Stimulated activated CD8-positive, alpha-beta memory T cell treated with anti-CD3 and anti-CD28 coated beads, Interleukin-4, amount 100 ng/mL, for 48 hours (primary cell): Measurements from ENCODE around the gene DHX9.
A peak's percentile ranks its signal among the peaks of the same experiment; 100 is the strongest.

ENCODE experiments used
- DNase-seq: peaks from one replicate; pipeline ENCODE4 v3.0.0-alpha.2; 2020

Gene DHX9

GRCh38 chr1:182842265-182842664, 3.1 kb downstream of the DHX9 start:
- DNase-seq: no peak

DNA sequence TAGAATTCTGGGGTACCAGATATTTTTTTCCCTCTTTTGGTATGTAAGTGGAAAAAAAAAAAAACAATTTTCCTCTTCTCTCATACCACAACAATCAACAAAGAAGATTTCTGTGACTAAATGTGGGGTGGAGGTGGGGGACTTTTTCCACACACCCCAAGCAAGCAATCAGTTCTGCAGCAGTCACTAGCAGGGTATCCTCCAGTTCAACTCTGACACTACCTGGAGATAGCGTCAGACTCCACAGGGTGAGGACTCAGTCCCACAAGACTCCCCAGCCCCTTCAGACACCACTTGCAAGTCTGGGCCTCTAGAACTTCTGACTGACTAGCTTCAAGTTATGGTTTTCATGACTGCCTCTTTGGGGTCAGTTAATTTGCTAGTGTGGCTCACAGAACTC, 6.2 kb downstream of the DHX9 start:
- DNase-seq: no peak

DNA sequence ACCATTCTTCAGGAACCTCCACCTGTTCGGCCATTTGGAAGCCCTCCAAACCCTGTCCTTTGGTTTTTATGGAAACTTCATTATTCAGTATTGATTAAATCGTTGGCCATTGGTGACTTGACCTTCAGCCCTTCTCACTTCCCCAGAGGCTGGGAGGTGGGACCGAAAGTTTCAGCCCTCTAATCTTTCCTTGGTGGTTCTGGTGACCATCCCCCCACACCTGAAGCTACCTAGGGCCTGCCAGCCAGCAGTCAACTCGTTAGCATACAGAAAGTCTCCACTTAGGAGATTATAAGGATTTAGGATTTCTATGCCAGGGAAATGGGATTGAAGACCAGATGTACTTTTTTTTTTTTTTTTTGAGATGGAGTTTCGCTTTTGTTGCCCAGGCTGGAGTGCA, 6.7 kb downstream of the DHX9 start:
- no peak for DNase-seq

DNA sequence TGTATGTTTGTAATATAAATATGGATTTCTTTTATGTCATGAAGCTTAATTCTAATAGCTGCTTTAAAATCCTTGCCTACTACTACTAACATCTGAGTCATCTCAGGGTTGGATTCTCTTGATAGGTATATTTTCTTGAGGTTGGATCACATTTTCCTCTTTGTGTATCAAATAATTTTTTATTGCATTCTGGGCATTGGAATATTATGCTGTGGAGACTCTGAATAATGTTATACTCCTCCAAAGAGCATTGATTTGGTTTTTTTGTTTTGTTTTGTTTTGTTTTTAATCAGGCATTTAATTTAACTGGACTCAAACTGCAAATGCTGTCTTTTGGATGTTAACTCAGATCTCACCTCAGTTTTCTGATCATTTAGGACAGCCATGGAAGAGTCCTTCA, 8.0 kb downstream of the DHX9 start:
- no peak for DNase-seq

DNA sequence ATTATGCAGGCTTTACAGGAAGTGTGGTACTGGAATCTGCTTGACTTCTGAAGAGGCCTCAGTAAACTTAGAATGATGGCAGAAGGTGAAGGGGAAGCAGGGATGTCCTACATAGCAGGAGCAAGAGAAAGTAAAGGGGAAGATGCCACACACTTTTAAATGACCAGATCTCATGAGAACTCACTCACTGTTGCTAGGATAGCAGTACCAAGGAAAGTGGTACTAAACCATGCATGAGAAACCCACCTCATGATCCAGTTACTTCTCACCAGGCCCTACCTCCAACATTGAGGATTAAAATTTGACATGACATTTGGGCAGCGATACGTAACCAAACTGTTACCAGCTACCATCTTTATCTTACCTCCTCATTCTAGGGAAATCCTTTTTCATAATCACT, 9.6 kb downstream of the DHX9 start:
- no peak for DNase-seq

DNA sequence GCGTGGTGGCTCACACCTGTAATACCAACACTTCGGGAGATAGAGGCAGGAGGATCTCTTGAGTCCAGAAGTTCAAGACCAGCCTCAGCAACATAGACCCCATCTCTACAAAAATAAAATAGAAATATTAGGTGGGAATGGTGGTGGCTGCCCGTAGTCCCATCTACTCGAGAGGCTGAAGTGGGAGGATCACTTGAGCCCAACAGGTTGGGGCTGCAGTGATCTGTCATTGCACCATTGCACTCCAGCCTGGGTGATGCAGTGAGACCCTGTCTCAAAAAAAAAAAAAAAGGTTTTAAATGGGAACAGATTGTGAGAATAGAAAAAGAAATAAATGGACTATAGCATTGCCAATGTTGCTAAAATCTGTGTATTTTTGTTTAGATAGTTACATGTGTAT, 11.2 kb downstream of the DHX9 start:
- DNase-seq: no peak

- DNase-seq: no peak
These were observed 12.7 kb downstream of the DHX9 start for GRCh38 chr1:182851825-182852224.

DNA sequence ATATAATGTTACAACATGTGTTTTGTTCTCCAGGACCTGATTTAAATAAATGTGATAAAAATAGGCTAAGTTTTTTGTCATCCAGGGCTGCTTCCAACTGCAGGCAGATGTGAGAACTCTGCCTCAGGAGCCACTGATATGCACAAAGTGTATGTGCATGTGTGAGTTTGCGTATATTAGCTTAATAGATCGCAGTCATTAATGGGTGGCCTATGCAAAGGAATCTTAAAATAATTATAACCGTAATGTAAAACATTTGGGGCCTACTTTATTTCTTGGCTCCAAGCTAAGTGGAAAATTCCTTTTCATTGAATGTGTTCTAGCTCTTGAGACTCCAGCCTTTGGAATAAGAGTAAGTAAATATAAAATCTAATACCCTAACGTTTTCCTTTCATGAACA, 16.8 kb downstream of the DHX9 start:
- DNase-seq: no peak

DNA sequence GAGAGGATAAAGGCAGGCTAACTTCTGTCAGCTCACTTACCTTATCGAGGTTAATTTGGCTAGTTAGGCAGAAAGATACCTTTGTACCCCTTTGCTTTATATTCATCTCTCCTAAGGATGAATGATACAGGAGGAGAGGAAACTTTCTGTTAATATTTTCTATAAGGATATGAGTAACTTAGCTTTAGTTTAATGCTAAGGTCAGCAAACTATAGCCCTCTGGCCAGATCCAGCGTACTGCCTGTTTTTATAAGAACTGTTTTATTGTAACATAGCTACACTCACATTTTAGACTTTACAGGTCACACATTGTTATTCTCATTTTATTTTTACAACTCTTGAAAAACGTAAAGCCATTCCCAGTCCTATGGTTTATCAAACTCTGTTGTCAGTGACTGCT, 18.1 kb downstream of the DHX9 start:
- DNase-seq: no peak

GRCh38 chr1:182860658-182861057, 21.5 kb downstream of the DHX9 start:
- no peak for DNase-seq

DNA sequence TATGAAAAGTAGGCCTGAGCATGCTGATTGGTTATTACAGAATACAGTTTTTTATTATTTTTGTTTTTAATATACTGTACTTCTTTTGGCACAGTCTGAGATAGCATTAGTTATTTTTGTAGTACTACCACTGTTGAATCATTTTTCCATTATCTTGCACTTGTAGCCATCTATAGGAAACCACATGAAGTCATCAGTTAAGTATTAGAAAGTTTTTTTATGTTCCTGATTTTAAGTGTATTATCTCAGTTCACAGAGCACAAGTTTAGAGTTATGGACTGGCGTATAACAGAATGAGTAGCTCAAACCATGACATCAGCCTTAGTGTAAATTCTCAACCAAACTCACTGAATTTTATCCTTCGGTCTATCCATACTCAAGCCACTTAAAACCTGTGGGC, 22.8 kb downstream of the DHX9 start:
- DNase-seq: no peak

DNA sequence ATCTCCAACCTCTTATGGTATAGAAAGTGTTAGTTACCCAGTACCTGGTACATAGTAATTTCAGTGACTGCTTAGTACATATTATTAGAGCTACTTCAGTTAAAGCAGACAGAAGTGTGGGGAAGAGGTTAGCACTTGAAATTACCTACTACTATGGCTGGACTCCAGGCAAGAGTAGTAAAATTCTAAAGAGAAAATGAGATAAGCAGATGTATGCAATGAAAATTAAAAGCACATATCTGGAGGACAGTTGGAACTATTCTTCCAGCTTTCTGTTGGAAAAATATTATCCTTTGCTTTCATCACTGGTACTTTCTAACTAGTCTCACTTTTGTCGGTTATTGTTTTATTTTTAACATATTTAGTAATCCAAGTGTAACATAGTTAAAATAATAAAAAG, 23.7 kb downstream of the DHX9 start:
- no peak for DNase-seq

- DNase-seq: no peak
These were observed 24.8 kb downstream of the DHX9 start for GRCh38 chr1:182863940-182864339.

- no peak for DNase-seq
These were observed 28.7 kb downstream of the DHX9 start for GRCh38 chr1:182867861-182868260.

- peak; percentile 40 for DNase-seq
These were observed 30.1 kb downstream of the DHX9 start for GRCh38 chr1:182869241-182869666.

DNA sequence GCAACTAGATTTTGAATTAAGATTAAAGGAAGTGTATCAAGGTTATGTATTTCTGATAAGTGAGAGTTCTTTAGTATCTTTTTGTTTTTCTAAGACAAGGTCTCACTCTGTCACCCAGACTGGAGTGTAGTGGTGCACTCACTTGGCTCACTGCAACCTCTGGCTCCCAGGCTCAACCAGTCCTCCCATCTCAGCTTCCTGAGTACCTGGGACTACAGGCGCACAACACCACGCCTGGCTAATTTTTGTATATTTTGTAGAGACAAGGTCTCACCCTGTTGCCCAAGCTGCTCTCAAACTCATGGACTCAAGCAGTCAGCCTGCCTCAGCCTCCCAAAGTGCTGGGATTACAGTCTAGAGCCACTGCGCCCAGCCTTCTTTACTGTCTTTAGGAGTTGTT, 33.7 kb downstream of the DHX9 start:
- no peak for DNase-seq

- no peak for DNase-seq
These were observed 36.7 kb downstream of the DHX9 start for GRCh38 chr1:182875889-182876288.

DNA sequence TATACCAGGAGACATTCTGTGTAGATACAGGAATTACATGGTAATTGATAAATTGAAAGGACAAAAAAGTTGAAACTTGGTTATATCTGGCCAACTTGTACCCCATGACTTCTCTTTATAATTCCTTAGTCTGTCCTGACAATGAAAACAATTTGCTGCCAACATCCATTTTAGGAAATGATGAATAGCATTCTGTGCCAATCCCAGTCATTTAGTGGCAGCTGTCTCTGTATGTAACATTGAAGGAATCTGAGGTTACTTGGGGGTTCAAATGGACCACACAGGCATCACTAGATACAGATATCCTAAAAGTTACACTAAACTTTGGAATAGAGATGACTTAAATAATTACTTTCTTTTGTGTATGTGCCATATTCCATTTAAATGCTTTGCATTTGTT, 38.2 kb downstream of the DHX9 start:
- no peak for DNase-seq

DNA sequence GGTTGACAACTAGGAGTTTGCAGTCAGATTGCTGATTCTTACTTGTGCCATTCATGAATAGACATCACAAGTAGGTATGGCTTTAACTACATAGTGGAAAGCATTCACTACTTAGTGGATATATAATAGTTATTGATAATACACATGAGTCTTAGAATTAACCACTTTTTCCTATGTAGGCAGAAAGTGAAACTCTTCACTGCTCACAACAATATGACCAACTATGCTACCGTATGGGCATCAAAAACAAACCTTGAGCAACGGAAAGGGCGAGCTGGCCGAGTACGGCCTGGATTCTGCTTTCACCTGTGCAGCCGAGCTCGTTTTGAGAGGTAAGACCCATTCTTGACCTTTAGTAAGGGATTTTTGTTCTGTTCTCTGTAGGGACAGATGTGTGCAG, 38.7 kb downstream of the DHX9 start:
- DNase-seq: peak; percentile 44

- no peak for DNase-seq
These were observed 45.7 kb downstream of the DHX9 start for GRCh38 chr1:182884872-182885271.

- DNase-seq: no peak
These were observed 46.4 kb downstream of the DHX9 start for GRCh38 chr1:182885591-182885990.

DNA sequence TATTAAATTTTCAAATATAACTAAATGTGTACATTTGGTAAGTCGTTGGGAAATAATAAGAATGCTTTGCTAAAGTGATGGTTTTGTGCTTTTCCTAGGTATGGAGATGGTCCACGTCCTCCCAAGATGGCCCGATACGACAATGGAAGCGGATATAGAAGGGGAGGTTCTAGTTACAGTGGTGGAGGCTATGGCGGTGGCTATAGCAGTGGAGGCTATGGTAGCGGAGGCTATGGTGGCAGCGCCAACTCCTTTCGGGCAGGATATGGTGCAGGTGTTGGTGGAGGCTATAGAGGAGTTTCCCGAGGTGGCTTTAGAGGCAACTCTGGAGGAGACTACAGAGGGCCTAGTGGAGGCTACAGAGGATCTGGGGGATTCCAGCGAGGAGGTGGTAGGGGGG, 47.8 kb downstream of the DHX9 start:
- DNase-seq: no peak

DNA sequence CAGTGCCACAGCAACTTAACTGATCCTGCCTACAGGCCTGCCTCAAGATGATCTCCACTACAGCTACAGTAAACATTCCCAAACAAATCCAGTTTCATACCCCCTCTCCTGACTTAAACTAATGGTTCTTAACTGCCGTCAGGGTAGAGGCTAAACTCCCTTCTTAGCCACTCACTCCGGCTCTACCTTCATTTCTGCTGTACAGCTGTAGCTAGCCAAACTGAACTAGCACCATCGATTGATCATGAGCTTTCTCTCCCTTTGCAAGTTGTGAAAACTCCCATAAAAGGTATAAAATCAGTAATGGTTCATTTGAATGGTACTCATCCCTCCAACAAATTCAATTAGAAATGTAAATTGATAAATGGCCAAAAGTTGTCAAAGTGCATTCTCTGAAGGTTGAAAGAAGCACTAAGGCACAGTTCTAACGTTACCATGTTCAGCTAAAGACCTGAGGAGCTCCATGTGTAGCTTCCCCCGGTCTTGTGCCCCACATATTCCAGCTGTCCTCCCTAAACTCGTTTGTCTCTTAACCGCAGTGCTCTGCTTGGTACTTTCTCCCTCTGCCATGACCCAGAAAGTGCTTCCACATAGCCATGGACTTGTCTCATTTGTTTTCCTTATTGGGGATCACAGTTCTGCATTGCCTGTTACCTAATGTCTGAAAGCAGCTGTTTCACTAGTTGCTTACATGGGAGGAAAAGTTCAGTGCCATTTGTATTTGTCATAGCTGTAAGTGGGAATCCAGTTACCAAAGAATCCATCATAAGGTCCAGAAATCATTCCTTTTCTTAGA, 49.8 kb downstream of the DHX9 start:
- DNase-seq: no peak

GRCh38 chr1:182889997-182890396, 50.9 kb downstream of the DHX9 start:
- DNase-seq: peak; percentile 41

DNA sequence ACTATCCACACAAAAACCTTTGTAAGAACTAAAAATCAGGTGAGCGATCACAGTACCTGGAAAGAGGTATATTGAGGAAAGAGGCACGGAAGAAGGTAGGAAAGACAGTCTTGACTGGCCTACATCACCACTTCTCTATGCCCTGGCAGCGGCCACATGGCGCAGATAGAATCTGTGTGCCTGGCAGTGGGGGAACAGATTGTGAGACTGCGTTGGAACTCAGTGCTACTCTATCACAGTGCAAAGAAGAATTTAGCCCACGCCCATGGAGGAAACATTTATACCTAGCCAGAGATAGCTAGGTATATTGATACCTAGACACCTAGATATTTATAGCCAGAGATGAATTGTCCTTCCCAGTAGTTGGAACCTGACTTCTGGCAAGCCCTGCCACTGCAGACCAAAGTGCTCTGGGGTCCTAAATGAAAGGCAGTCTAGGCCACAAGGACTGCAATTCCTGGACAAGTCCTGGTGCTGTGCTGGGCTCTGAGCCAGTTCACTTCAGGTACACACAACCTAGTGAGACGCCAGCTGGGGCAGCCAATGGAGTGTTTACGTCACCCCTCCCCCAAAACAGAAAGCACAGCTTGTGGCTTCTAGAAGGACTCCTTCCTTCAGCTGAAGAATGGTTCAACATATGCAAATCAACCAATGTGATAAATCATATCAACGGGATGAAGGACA, 51.9 kb downstream of the DHX9 start:
- no peak for DNase-seq
